ENCODE results near the gene ADAMTS12.

The ADAMTS12 gene

GRCh38 chr5:33841891-33842290 lies 49.9 kb downstream of the ADAMTS12 start:
- DNase-seq (ENCODE audit: low spot score): no peak

GRCh38 chr5:33840927-33841547 lies 50.8 kb downstream of the ADAMTS12 start:
- DNase-seq (ENCODE audit: low spot score): no peak

- no peak for DNase-seq (ENCODE audit: low spot score)
Measured at GRCh38 chr5:33837301-33837700, 54.5 kb downstream of the ADAMTS12 start.

GRCh38 chr5:33834334-33834733 lies 57.5 kb downstream of the ADAMTS12 start:
- no peak for DNase-seq (ENCODE audit: low spot score)

- DNase-seq (ENCODE audit: low spot score): no peak
Measured at GRCh38 chr5:33833237-33833575, 58.6 kb downstream of the ADAMTS12 start.

- DNase-seq (ENCODE audit: low spot score): no peak
Measured at GRCh38 chr5:33832404-33833236, 59.2 kb downstream of the ADAMTS12 start.

- no peak for DNase-seq (ENCODE audit: low spot score)
Measured at GRCh38 chr5:33831041-33831440, 60.7 kb downstream of the ADAMTS12 start.

- no peak for DNase-seq (ENCODE audit: low spot score)
Measured at GRCh38 chr5:33829430-33829829, 62.4 kb downstream of the ADAMTS12 start.

GRCh38 chr5:33828626-33829308 lies 63.0 kb downstream of the ADAMTS12 start:
- DNase-seq (ENCODE audit: low spot score): no peak

- DNase-seq (ENCODE audit: low spot score): no peak
Measured at GRCh38 chr5:33827885-33828284, 63.9 kb downstream of the ADAMTS12 start.

- DNase-seq (ENCODE audit: low spot score): no peak
Measured at GRCh38 chr5:33827018-33827707, 64.6 kb downstream of the ADAMTS12 start.

GRCh38 chr5:33824516-33825195 lies 67.1 kb downstream of the ADAMTS12 start:
- DNase-seq (ENCODE audit: low spot score): no peak

GRCh38 chr5:33817301-33817700 lies 74.5 kb downstream of the ADAMTS12 start:
- DNase-seq (ENCODE audit: low spot score): no peak

- no peak for DNase-seq (ENCODE audit: low spot score)
Measured at GRCh38 chr5:33816791-33817190, 75.0 kb downstream of the ADAMTS12 start.

- no peak for DNase-seq (ENCODE audit: low spot score)
Measured at GRCh38 chr5:33812746-33813145, 79.0 kb downstream of the ADAMTS12 start.

- DNase-seq (ENCODE audit: low spot score): no peak
Measured at GRCh38 chr5:33810491-33811120, 81.2 kb downstream of the ADAMTS12 start.

- DNase-seq (ENCODE audit: low spot score): no peak
Measured at GRCh38 chr5:33809936-33810335, 81.9 kb downstream of the ADAMTS12 start.

GRCh38 chr5:33808699-33809098 lies 83.1 kb downstream of the ADAMTS12 start:
- no peak for DNase-seq (ENCODE audit: low spot score)

GRCh38 chr5:33807771-33808170 lies 84.0 kb downstream of the ADAMTS12 start:
- DNase-seq (ENCODE audit: low spot score): no peak

- DNase-seq (ENCODE audit: low spot score): peak; percentile 8
Measured at GRCh38 chr5:33806738-33807442, 84.9 kb downstream of the ADAMTS12 start.

GRCh38 chr5:33801292-33801691 lies 90.5 kb downstream of the ADAMTS12 start:
- DNase-seq (ENCODE audit: low spot score): no peak
